Activated CD8-positive, alpha-beta memory T cell treated with anti-CD3 and anti-CD28 coated beads for 24 hours (primary cell): Measurements from ENCODE around the gene ITGA6.
A peak's percentile ranks its signal among the peaks of the same experiment; 100 is the strongest.

Experiments
- DNase-seq: peaks from one replicate; pipeline ENCODE4 v3.0.0-alpha.2; 2020

ITGA6 gene

GRCh38 chr2:172442072-172442895 is 14.9 kb downstream of the ITGA6 start:
- DNase-seq, result no peak

- DNase-seq, result no peak
Observed at GRCh38 chr2:172445851-172446250, 18.5 kb downstream of the ITGA6 start.

GRCh38 chr2:172446474-172447063 is 19.2 kb downstream of the ITGA6 start:
- DNase-seq, result no peak

GRCh38 chr2:172447811-172448493 is 20.6 kb downstream of the ITGA6 start:
- no peak for DNase-seq

GRCh38 chr2:172448544-172449267 is 21.3 kb downstream of the ITGA6 start:
- no peak for DNase-seq

- no peak for DNase-seq
Observed at GRCh38 chr2:172449911-172450550, 22.6 kb downstream of the ITGA6 start.

DNA sequence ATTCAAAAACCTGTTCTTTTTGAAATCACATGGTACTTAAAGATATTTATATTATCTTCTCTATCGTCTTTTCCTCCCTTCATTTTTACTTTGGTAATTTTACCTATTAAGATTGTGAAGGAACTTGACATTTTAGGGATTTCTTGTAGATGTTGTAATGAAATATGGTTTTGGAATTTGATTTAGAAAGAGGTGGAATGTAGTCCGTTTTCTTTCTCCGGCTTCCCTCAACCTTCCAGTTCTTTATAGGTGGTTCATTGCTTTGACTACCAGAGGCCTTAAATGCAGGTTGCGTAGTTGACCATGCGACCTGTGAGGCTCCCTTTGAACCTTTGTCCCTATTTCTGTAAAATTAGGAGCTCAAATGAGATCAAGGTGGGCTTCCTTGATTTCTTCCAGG is 24.5 kb downstream of the ITGA6 start:
- no peak for DNase-seq

DNA sequence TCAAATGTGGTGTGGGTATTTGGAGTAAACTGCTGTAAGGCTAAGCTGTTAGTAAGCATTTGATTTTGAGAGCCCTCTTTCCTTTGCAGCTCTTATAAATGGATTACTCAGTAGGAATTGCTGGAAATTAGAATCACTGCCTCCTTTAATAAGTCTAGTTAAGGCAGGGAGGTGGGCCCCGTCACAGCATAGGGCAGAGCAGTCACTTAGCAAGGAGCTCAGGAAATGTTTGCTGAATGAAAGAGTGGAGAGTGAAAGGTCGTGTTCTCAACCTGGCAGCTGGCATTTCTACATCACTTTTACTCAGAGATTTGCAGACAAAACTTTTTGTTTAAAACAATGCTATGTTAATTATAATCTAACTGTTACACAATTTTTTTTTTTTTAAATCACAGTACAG is 25.5 kb downstream of the ITGA6 start:
- DNase-seq, result no peak

DNA sequence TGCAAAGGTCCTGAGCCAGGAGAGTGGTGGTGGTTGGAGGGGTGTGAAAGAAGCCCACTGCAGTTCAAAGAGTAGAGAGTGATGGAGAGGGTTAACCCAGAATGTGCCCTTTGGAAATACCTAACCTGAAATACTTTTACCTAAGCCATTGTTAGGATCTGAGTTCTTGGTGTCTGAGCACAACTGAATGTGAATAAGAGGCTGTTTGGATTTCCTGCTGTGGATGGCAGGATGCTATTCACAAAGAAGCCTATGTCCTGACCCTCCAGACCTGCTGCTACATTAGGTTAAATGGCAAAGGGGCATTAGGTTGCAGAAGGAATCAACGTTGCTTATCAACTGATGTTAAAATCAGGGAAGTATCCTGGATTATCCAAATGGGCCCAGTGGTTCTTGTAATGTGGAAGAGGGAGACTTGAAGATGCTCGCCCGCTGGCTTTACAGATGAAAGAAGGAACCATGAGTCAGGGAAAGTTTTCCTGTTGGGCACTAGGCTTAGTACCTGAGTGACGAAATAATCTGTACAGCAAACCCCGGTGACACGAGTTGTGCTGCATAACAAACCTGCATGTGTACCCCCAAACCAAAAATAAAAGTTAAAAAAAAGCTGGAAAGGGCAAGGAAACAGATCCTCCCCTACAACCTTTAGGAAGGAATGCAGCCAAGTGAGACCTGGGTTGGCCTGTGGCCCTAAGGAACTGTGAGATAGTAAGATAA is 27.2 kb downstream of the ITGA6 start:
- no peak for DNase-seq

DNA sequence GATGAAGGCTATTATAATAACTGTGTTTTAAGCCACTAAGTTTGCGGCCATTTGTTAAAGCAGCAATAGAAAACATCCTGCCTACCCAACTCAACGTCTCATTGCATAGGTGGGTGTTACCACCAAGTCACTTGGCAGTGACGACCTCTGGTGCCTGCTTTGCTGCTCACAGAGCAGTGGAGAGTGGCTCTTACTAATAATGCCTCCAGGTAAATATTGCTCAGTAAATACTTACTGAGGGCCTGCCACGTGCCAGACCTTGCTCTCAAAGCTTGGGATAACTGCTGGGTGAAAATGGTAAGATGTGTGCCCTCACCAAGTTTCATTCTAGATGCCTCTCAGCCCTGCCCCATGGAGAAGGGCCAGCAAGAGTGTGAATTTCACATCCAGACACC is 27.7 kb downstream of the ITGA6 start:
- DNase-seq, result no peak

DNA sequence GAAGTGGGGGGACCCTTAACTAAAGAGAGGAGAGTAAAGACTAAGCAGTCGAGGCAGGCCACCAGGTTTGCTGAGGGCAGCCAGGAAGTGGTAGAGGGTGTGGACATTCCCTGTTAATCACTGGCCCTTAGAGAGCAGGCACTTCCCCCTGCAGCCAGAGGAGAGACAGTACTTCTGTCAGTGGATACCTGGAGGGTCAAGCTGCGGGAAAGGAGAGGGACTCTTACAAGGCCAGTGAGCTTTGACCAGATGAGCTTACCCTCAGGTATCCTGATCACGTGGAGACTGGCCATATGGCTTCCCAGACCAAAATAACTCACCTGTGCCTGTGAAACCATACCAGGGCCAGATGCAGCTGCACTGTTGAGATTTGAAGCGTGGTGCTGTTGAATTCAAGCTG is 28.6 kb downstream of the ITGA6 start:
- DNase-seq, result no peak

DNA sequence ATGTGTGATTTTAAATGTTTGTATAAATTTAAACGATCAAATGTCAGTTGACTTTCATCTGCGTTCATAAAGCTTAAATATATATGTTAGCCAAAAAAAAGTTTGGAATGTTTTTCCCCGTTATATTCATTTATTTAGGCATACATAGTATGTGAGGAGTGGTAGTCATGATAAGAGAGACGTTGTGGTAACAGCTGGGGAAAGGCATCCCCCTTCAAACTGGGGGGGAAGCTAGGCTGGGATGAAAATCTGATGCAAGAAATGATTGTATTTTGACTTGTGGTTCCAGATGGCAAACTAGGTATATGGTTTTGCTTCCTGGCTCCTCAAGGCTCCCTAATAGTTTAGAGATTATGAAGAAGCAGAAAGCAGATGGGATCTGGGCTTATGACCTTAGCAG is 30.1 kb downstream of the ITGA6 start:
- no peak for DNase-seq

- no peak for DNase-seq
Observed at GRCh38 chr2:172458561-172459124, 31.3 kb downstream of the ITGA6 start.

DNA sequence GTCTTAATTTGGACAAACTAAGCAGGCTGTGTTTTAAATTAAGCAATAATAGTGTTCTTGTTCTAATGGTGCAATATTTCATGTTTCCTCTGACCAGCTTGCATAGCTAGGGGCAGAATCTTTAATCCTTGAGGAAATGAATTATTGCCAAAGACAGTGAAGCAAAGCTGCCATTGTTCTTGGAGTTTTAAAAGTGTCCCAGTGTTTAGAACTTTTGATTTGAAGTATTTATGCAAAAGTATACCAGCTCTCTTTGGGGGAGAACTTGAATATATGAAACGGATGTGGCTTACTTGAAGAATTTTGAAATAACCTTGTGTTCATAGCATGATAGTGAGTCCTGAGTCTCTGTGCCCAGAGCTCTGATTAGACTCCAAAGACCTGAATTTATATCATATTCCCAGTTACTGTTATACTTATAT is 33.4 kb downstream of the ITGA6 start:
- DNase-seq, result no peak

DNA sequence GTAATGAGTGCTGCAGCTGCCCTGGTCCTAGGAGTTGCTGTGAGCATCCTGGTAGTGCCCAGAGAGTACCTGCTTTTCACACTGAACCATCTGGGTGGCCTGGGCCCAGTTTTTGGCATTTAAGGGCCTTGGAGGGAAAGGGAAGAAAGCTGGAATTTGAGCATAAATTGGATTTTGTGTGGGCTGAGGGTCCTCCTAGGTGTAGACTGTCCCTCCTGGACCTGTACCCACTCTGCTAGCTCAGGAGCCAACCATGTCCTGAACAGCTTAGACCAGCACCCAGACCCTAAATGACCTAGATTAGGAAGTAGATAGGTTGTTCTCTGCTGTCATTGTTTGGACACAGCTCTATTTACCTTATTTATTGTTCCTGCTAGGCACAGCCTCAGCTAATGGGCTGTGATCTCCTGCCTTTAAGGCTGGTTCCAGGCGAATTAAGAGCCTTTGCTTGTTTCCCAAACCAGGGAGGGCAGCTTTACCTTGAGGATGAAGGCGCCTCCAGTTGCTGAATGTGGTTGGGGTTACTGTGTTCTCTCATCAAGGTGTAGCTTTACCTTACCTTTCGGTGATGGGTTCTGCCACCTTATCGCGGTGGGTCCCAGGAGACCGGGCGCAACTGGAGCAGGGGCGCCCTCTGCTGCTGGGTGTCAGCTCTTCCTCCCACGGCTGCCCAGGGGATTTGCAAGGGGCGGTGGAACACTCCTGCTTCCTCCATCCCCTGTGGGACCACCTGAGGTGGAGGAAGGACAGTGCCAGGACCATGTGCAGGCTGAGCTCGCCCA is 34.4 kb downstream of the ITGA6 start:
- peak; percentile 91 for DNase-seq

DNA sequence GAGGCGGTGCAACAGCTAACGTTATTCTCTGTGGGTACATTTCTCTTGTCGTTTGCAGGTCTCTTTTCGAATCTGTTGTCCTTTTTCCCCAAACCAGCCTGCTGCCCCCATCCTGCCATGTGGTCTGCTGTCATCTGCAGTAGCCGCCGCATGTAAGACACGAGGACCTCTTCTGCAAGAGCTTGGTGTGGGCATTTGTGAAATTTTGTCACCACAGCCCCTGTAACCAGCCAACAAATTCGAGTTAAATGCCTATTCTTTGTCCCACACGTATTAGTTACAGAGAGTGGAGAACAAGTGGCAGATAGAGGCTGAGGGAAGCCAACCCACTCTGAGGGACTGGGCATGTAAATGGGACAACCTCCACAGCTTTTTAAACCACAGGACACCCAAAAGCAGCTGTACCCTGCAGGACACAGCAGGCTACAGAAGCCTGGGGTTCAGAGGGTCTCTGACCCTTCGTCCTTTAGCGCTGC is 35.0 kb downstream of the ITGA6 start:
- DNase-seq, result no peak

- peak; percentile 70 for DNase-seq
Observed at GRCh38 chr2:172462849-172463381, 35.5 kb downstream of the ITGA6 start.

DNA sequence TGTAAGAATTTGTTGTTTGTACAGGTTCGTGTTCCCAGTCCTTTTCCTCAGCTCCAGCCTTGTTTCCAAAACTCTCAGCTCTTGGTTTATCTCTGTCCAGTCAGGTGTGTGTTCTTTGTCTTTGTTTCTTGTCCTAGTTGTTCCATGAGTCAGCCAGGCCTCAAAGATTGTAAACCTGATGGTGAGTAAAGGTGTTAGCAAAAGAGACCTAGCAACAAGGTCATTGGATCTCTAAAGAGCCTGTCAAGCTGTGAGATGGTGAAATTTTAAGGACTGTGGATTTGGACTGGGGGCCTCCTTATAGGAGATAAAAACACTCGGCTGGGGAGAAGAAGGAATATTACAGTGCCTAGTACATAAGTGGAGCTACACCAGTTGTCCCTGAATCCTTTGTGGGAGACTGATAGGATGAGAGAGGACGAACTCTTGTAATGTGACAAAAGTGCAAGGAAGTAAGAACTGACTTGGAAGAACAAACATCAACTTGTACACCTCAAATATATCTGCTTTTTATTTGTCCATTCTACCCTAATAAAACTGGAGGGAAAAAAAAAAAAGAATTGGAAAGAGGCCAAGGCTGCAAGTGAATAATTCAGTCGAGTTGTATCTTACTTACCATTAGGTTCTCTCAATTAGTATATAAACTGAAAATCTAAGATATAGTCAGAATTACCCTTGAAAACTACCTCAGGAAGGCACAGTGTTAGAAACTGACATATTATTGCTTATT is 37.2 kb downstream of the ITGA6 start:
- no peak for DNase-seq

DNA sequence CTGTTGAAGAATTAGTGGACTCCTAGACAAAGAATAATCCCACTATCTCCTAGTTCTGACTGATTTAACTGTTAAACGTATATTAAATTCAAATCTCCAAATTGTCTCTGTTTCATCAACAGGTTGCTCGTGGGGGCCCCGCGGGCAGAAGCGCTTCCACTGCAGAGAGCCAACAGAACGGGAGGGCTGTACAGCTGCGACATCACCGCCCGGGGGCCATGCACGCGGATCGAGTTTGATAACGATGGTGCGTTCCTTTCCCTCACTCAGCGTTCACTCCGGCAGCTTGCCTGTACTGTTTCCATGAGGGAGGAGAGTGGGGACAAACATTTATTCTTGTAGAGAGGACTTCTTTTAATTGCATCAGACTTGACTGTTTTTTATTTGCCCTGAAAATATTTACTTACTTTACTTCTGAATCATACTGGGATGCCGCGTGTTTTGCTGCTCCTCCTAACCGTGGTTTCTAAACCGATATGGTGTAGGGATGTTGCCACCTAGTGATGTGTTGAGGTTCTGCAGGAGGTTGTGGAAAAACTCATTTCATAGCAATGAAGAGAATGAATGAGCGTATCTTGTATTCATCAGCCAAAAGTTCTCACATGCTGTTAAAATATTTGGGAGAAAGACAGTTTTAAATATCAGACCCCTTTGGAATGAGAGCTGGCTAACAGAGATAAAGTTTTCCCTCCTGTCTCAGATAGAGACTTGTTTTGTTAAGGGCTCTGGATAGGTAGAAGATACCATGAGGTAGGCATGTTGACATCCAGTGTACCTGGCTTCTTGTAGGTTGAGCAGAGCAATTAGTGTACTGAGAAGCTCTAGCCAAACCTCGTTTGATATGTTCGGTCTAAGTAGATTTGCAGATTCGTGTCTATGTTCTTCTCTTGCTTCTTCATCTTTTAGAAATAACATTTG is 38.3 kb downstream of the ITGA6 start:
- DNase-seq, result peak; percentile 80
